ENCODE measurements around the gene CUL4A.

GRCh38 chr13:113159701-113160100 lies 49.7 kb upstream of the CUL4A start:
- TF ChIP-seq CTCF (IDR thresholded peaks at IDR 0.05), result no peak
- TF ChIP-seq EZH2 (IDR thresholded peaks at IDR 0.05), result no peak

Measured in neural progenitor cell (in vitro differentiated cells).